Measurements from ENCODE around the gene ING1. TPM values are rescaled to one million over a fixed set of nuclear protein-coding genes. Genes with fewer than 3 reads are reported as not detected.
"Not testable (repeated sequence)": the region's sequence is repeated elsewhere in the genome, so short reads cannot be mapped to it uniquely, and the experiment has no call there.

ING1 gene
- total RNA-seq, 1 donor from 2014 or later = 22.4 TPM

GRCh38 chr13:110714797-110715394 is 1.4 kb downstream of the ING1 start:
- peak in 1 of 2 donors; percentile 39 for DNase-seq (ENCODE audit: low spot score in 2 of 2)
- FAIRE-seq = no peak

- DNase-seq (ENCODE audit: low spot score in 2 of 2) (peak; percentile 94 to 96), FAIRE-seq (peak; percentile 99)
Observed at GRCh38 chr13:110715395-110716246, 2.1 kb downstream of the ING1 start.

- DNase-seq (ENCODE audit: low spot score in 2 of 2) (peak; percentile 29 to 42), FAIRE-seq (no peak)
Observed at GRCh38 chr13:110716247-110716515, 2.7 kb downstream of the ING1 start.

- FAIRE-seq (no peak), DNase-seq (ENCODE audit: low spot score in 2 of 2) (no peak)
Observed at GRCh38 chr13:110719036-110719710, 5.7 kb downstream of the ING1 start.

GRCh38 chr13:110722971-110723370 is 9.5 kb downstream of the ING1 start:
- FAIRE-seq = no peak

GRCh38 chr13:110723598-110723997 is 10.1 kb downstream of the ING1 start:
- FAIRE-seq (no peak), DNase-seq (ENCODE audit: low spot score in 2 of 2) (no peak)

More at GRCh38 chr13:110722971-110723370, 9.5 kb downstream of the ING1 start:
- DNase-seq (ENCODE audit: low spot score in 2 of 2) = no peak

- DNase-seq (ENCODE audit: low spot score in 2 of 2); FAIRE-seq: not testable (repeated sequence)
Observed at GRCh38 chr13:110726153-110726552, 12.7 kb downstream of the ING1 start.

GRCh38 chr13:110726726-110727125 is 13.2 kb downstream of the ING1 start:
- no peak for FAIRE-seq
- no peak for DNase-seq (ENCODE audit: low spot score in 2 of 2)

GRCh38 chr13:110731072-110731471 is 17.6 kb downstream of the ING1 start:
- DNase-seq (ENCODE audit: low spot score in 2 of 2) (no peak), FAIRE-seq (no peak)

- DNase-seq (ENCODE audit: low spot score in 2 of 2) (no peak), FAIRE-seq (no peak)
Observed at GRCh38 chr13:110734561-110734960, 21.1 kb downstream of the ING1 start.

- DNase-seq (ENCODE audit: low spot score in 2 of 2) (no peak), FAIRE-seq (no peak)
Observed at GRCh38 chr13:110737555-110737954, 24.1 kb downstream of the ING1 start.

- FAIRE-seq = no peak
- DNase-seq (ENCODE audit: low spot score in 2 of 2) = no peak
Observed at GRCh38 chr13:110743687-110744086, 30.2 kb downstream of the ING1 start.

- no peak for FAIRE-seq
Observed at GRCh38 chr13:110746438-110746837, 32.9 kb downstream of the ING1 start.

GRCh38 chr13:110748271-110748670 is 34.8 kb downstream of the ING1 start:
- FAIRE-seq = no peak
- DNase-seq (ENCODE audit: low spot score in 2 of 2) = no peak

More at GRCh38 chr13:110746438-110746837, 32.9 kb downstream of the ING1 start:
- DNase-seq (ENCODE audit: low spot score in 2 of 2) = no peak

- no peak for DNase-seq (ENCODE audit: low spot score in 2 of 2)
Observed at GRCh38 chr13:110756219-110756631, 42.7 kb downstream of the ING1 start.

GRCh38 chr13:110757296-110757695 is 43.8 kb downstream of the ING1 start:
- no peak for DNase-seq (ENCODE audit: low spot score in 2 of 2)
- no peak for FAIRE-seq

More at GRCh38 chr13:110756219-110756631, 42.7 kb downstream of the ING1 start:
- FAIRE-seq = no peak

GRCh38 chr13:110758195-110758805 is 44.8 kb downstream of the ING1 start:
- FAIRE-seq = no peak

GRCh38 chr13:110759710-110760109 is 46.2 kb downstream of the ING1 start:
- DNase-seq (ENCODE audit: low spot score in 2 of 2) = no peak

More at GRCh38 chr13:110758195-110758805, 44.8 kb downstream of the ING1 start:
- no peak for DNase-seq (ENCODE audit: low spot score in 2 of 2)

GRCh38 chr13:110760611-110761010 is 47.1 kb downstream of the ING1 start:
- no peak for DNase-seq (ENCODE audit: low spot score in 2 of 2)
- FAIRE-seq = no peak

More at GRCh38 chr13:110759710-110760109, 46.2 kb downstream of the ING1 start:
- FAIRE-seq = no peak

- DNase-seq (ENCODE audit: low spot score in 2 of 2) (no peak), FAIRE-seq (no peak)
Observed at GRCh38 chr13:110766671-110767430, 53.4 kb downstream of the ING1 start.

Measured in frontal cortex (tissue), 4 donors.